HG03095 (cell line): ENCODE results near the gene MSMP.

Source experiments
- ATAC-seq: cut with Tn5 transposase; IDR thresholded peaks from one replicate; pipeline ENCODE4 v1.9.1; 2021; ENCODE audit warnings: moderate library complexity; ENCODE audit not compliant: unreplicated experiment

The MSMP gene

DNA sequence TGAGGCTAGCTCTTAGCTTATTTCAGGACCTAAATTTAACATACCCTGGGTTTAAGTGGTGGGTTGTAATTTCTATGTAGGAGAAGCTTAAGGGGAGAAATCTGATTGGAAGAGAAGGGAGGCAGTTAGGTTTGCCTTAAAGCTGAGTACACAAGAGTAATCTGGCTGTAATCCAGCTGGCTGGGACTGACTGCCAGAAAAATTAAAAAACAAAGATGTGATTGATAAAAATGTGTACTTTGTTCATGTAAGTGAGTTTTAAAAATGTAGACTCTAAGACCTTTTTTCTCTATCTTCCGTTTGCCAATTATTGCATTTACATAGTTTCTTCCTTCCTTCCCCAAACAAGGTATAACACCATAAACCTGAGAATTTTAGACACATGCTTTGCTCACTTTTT lies 17.5 kb upstream of the MSMP start:
- no peak for ATAC-seq

DNA sequence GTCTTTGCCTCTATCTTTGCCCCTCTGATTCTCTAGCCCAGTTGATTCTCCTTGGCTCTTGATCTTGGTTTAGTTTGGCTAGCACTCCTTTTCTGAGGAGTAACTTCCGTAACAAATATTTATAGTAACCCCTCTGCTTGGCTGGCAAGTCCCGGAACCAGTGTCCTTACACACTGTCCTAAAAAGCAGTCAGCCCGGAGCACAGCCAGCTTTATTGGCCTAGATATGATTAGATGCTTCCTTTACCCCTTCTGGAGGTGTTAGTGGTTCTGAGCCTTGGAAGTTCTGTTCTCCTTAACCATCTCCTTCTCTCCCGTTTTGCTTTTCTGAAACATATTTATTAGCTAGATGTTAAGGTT lies 17.0 kb upstream of the MSMP start:
- ATAC-seq: no peak

DNA sequence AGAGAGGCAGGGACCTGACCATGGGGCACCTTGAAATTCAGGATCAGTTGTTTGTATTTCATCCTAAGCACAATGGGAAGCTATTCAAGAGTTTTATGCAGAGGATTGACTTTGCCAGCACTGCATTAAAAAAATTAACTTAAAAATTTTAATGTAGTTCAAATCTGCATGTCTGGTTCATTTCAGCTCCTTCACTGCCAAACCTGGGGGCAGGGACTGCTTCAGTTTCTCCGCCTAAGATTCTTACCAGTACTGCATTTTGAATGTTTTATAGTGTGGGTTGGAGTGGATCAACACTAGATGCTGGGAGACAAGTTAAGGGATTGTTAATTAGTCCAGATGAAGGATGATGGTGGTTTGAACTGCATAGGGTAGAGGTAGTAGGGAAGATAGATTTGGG lies 15.7 kb upstream of the MSMP start:
- ATAC-seq: no peak

DNA sequence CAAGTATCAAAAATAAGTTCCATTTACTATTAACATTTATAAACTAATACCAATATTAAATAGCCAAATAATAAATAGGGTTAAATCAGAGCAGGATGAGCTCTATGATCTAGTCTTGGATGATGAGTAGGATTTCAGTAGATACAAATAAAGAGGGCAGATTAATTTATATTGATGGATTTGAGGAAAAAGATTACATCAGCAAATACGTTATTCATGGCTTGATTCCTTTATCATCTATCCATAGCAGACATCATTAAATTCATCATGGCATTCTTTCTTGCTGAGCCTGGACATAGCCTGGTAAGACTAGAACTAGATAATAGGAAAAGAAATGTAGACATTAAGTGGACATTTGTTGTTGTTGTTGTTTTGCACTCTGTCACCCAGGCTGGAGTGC lies 13.4 kb upstream of the MSMP start:
- ATAC-seq: no peak

DNA sequence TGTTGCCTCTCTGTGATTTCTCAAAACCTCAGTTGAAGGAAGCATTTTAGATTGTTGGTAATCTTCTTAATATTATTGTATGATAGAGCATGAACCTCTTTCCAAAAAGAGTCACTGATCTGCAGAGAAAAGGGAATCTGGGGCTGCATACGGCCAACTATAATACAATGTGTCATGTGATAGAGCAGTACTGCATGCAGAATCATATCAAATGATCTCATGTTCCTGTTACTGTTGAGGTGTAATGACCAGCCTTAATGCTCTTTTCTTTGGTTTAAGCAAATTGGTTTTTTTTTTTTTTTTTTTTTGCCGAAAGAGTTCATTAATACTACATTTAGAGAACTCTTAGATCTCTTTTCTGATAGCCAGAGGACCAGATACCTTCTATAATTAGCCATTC lies 12.9 kb upstream of the MSMP start:
- no peak for ATAC-seq

DNA sequence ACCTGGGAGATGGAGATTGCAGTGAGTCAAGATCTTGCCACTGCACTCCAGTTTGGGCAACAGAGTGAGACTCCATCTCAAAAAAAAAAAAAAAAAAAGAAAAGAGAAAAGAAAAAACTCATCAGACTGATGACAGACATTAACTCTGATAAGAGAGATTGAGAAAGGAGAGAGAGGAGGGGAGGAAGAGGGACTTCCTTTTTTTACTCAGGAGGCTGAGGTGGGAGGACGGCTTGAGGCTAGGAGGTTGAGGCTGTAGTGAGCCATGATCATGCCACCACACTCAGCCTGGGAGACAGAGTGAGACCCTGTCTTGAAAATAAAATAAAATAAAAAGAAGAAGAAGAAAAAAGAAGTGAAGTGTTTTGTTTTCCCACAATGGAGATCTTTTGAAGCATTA lies 9.7 kb upstream of the MSMP start:
- no peak for ATAC-seq

DNA sequence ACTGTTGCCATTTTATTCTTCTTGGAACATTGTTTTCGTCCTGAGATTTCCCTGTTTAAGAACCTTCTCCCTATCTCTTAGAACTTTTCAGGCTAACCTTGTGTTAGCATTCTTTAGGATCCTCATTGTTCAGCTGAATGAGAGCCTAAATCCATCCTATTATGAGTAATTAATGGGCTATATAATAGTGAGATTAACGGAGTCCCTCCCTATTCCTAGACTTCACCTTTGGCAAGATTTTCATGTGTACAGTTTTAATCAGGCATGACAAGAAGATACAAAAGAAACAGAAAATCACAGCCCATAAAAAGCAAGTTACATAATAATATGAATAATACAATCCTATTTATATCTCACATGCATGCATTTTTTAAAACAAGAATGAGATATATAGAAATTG lies 9.1 kb upstream of the MSMP start:
- no peak for ATAC-seq

DNA sequence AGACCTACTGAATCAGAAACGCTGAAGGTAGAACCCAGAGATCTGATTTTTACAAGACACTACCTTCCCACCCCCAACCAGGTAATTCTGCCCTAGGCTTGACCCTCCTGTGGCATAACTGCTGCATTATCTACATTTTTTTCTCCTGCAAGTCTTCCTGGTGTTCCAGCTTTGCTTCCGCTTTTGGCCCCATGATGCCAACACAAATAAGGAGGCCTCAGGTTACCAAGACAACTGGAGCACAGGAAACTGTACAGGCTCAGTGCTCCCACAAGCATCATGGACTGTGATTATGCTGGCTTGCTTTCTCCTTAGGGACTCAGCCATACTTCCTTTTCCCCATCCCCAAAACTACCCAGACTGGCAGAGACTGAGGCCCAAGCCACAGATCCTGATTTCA lies 6.6 kb upstream of the MSMP start:
- no peak for ATAC-seq

DNA sequence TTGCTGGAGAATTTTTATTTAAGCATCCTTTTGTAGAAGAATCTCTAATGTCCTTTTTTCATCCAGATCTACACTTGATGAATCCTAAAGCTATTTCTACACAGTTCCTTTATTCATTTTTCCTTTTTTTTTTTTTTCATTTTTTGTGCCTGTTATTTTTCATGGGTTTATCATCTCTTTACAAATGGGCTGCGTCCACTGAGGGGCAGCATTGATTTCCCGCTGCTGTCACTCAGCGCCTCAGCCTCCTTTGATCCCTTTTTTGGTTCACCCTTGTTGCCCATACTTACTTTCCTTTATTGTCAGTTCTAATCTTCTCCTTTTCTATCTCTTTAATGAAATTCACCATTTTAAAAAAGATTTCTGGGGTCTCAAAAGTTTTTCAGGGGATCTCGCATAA lies 5.7 kb upstream of the MSMP start:
- no peak for ATAC-seq

DNA sequence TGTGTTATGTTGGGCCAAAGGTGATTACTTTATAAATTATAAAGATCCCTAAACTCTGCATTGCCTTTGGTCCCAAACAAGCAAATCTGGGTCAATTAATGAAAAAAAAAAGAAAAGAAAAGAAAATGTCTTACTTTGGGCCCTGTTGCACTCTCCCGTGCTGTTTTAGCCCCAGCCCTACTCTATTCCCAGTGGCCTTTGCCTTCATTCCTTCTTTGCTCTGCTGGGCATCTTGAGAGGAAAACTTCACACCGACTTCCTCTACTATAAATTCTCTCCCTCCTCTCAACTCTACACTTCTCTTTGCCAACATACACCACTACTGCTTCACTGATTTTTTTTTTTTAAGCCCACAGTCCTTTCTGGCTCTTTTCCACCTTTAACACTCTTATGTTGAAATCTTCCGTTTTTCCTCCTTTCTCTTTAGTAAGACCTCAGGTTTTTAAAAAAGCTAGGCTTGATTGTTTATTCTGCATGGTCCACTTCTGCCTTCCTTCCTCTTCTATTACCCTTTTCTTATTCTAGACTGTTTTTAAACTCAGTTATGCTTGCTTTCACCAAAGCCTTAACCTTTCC lies 4.5 kb upstream of the MSMP start:
- no peak for ATAC-seq

DNA sequence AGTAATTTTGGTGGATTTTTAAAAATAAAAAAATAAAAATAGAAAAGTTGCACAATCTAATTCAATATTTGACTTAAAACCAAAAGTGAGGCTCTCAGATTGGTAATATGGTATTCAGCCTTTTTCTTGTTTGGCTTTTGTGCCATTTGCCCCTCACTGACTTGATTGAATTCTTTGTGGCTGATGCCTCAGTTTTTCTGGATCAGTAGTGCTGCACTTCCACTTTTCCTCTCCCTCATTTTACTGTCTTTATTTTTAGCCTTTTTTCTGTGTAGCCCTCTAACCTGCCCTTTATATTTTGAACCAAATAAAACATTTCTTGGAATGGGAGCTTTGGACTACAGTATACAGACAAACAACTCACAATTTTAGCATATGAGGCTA lies 3.8 kb upstream of the MSMP start:
- no peak for ATAC-seq

DNA sequence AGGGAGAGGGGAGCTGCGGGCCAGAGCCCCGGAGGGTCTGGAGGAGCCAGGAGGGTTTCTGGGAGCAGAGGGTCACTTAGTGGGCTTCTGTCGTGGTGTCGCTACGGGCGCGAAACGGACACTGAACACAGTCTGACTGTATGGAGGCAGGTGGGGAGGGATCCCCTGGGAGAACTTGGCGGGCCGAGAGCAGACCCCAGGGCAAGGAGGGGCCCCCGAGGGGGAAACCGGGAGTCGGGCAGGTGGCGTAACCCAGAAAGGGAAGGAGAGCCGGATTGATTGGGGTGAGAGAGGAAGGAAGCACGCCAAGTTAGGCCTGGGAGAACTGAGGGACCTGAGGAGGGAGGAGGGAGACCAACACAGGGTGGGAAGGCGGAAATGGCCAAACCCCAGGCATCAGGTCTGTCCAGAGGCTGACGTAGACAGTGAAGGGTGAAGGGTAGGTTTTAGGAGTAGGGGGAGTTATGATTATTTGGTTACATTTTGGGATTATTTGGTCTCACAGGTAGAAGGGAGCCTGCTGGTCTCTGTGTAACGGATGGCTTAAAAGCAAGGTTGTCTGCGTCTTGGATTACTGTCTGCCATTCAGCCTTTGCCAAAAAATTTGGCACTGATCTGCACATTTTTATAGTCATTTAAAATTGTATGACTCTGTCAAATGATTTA lies 3.3 kb upstream of the MSMP start:
- peak; percentile 42 for ATAC-seq

DNA sequence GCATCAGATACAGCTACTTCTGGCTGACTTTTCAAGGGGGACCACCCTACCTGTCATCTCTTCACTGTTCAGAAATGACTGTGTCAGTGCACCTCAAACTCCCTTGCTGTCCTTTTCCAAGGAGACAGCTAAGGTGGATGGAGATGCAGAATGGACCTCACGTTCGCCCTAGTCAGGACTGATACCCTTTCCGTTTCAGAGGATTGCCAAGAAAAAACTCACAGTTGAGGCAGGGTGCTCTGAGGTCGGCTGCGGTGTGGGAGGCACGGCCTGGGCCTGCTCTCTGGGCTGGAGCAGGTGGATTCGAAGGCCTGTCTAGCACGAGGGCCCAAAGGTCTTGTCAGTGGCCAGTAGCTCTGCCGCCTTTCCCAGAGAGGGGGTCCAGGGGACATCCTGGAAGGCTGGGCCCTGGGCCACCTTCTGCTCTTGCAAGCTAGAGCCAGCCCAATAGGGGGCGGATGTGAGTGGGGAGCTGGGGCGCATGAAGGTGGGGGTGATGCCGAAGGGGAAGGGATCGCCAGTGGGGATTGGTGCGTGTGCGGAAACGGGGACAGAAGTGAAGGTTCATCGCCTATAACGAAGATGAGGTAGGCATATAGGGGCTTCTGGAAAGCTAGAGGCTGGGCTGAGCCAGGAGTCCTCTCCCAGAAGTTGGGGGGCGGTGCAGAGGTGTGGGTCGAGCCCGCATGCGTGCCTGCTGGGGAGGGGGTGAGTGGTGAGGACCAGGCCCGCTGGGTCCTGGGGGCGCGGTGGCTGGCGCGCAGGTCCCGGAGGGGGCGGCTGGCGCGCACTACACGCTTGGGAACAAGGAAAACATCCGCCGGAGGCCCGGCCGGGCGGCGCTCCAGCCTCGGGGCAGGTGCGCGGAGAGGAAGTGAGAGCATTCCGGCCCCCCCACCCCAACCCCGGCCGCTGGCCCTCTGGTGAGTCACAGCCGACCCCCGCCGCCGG lies 2.5 kb upstream of the MSMP start:
- ATAC-seq: peak; percentile 52

DNA sequence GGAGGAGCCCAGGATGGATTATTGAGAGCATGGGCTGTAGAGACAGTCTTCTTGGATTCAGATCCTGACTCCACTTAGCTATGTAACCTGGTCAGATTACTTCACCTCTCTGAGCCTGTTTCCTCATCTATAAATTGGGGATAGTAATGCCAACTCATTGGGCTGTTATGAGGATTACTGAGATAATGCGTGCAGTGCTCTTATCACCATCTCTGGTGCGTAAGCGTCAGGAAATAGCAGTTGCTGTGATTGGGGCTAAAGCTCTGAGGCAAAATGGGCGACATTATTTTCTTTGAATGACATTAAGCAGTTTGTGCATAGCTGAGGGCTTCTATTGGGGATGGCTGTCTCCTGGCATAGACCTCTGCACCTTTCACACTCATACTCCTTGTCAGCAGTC lies 995 bp upstream of the MSMP start:
- no peak for ATAC-seq

DNA sequence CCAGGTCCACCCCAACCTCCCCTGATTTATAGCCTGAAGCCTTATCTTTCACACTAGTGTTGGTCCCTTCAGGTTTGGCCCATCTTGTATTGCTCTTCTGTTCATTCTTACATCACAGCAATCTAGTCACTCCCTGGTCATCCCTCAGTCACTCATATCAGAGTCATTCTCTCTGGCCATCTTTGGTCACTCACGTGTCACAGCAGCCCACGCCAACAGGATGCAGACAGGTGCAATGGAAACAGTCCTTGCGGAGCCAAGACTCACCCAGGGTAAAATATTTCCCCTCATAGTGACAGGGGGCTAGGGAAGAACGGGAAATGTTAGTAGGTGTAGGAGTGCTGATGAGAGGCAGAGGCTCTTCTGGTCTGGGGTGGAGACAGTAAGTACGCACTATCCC lies 610 bp downstream of the MSMP start:
- ATAC-seq: no peak

DNA sequence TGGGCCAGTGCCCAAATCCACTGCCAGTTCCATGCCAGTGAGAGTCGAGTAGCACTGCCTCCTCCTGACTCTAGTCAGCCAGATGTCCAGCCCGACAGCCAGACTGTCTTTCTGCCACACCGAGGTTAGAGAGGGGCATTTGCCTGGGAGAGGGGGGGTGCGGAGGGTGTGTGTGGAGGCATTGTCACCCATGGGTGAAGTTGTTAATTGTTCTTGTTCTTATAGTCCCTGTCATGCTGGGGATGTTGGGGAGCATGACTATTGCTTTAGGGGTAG lies 3.9 kb downstream of the MSMP start:
- ATAC-seq: no peak

DNA sequence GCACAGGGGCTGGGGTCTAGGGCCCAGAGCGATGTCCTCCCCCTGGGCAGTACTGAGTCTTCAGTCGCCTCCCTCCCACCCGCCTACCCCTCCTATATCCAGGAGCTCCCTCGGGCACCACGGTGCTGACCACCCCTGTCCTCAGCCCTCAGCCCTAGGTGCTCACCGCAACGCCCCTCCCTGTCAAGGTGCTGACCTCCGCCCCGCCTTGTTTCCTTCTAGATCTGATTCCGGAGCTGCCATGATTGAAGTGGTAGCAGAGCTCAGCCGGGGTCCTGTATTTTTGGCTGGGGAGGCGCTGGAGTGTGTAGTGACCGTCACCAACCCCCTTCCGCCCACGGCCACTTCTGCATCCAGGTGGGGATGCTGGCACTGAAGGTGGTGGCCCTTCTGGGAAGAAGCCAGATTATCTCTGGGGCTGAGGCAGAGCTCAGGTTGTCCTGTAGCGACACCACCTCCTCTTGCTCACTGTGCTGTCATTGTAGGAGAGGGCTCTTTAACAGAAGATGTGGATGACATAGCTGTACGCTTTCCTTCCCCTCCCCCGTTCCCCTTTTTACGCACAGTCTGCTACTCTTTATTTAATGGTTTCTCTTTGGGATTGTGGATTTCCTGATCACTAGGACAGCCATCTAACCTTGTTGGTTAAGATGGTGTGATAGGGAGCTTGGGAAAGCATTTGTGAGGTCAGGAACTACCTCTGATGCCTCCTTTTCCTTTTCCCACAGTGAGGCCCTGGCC lies 4.4 kb downstream of the MSMP start:
- ATAC-seq: peak; percentile 31

DNA sequence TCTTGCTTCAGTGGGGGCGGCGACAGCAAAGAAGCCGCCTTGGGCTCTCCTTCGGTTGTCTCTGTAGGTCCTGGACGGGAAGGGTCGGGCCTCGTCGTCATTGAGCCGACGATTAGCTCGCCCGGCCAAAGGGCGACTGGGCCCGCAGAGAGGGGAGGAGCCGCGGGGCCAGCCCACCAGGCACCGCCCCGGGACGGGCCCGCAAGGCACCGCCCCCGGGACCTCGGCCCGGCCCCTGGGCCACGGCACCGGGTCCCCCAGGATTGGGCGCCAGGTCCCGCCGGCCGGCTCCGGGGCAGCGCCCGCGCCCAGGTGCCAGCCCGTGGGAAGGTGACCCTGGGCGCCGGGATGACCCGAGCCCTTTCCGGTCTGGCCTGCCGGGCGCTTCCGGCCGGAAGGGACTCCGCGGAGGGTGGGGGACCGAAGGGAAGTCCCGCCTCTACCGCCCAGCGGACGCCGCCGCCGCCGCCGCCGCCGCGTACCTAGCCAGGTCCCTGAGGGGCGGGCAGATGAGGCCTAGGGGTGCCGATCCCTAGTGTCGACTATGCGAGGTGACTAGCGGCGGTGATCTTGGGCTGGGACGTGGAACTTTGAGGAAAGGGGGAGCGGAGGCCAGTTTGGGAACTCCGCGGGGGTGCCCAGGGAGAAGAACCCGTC lies 5.1 kb downstream of the MSMP start, which contains the start of the genes GBA2 and RGP1:
Gene GBA2 (minus strand): TSS at position 371 of the 657 bp plus-strand sequence. CDS start 524 bp downstream, outside the sequence.
Gene RGP1 (plus strand): TSS at position 430 of the 657 bp plus-strand sequence. CDS start 469 bp downstream, outside the sequence.
- ATAC-seq: peak; percentile 72

DNA sequence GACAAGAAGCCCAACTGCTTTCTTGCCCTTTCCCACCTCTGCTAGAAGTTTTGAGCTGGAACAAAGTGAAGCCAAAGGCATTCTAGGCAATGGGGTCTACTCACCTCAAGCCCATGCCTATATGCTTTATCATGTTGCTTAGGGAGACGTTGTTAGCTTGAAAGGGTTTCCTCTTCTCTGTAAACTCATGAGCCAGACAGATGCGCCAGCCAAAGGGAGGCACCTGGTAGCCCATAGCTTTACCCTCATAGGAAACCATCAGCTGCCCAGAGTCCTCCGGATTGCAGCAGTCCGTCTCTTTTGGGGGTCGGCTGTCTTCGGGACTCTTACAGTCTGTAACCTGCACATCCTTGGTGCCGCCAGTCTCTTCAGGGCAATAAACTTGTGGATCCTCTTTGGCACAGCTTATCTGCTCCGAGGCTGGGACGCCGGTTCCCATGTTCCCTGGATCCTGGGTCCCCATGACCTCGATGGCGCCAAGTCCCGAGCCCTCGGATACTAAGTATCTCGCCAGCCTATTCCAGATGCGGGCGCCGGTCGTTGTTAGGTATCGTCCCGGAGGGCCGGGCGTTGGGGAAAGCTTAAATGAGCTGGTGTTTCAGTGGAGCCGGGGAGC lies 5.7 kb downstream of the MSMP start:
- ATAC-seq: no peak

DNA sequence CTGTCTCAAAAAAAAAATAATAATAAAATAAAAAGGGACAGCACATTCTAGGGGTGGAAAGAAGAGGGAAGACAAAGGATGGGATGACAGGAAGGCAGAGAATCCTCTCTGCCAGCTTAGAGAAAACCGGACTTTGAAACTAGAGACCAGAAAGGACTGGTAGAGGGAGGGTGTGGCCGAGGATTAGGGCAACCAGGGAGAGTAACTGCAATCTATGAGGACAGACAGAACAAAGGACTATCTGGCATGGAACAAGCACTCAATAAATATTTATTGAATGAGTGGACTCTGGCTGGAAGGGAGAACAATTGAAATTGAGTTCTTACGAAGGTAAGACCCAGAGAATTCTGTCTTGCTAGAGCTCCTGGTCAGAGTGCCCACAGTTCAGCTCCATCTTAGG lies 7.5 kb downstream of the MSMP start:
- no peak for ATAC-seq

DNA sequence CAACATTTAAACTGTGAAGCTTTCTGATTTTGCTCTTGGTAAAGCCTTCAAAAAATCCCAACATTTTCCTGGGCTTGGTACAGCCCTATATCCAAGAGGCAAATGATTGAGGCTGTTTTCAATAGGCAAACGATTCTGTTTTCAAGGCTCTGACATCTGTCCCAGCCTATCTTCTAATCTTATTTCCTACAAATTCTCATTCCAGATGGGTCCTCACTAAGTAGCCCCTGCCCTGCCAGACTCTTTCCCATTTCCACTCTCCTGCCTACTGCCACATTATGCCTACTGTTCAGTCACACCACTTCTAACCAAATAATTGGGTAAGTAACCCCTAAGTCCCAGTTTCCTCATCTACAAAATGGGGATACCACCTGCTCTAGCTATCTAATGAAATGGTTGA lies 8.5 kb downstream of the MSMP start:
- ATAC-seq: no peak
